Measurements from ENCODE around the gene COL17A1. TPM values are rescaled to one million over a fixed set of nuclear protein-coding genes. Genes with fewer than 3 reads are reported as not detected.

Gene COL17A1
- total and polyA plus RNA-seq, 8 donors: 0.18 to 1.5 (median 0.70) TPM; not detected in 4

- H3K27me3 ChIP-seq: no peaks in the 10 kb centered on the region
- TF ChIP-seq CTCF (IDR thresholded peaks at IDR 0.05): no peak
- H3K4me3 ChIP-seq: no peak overlapping the region
- ATAC-seq: no peak
- H3K9me3 ChIP-seq: no peaks in the 10 kb centered on the region
- intact Hi-C loops (cut with DNase I): no loop called here
- no peak overlapping the region for H3K27ac ChIP-seq
- DNase-seq: no peak
- H3K4me1 ChIP-seq: no peaks in the 10 kb centered on the region
- 89 to 90% methylated on average over 2 of the region's 2 CpGs for WGBS, 2 donors
- H3K36me3 ChIP-seq: peaks cover 3 to 29% (median 7%) of the 10 kb centered on the region in 3 donors
- FAIRE-seq: no peak
These were observed 71.5 kb downstream of the COL17A1 start for GRCh38 chr10:104014176-104014575.

- H3K27me3 ChIP-seq: no peaks in the 10 kb centered on the region
- no peak for TF ChIP-seq CTCF (IDR thresholded peaks at IDR 0.05)
- DNase-seq (no peak), FAIRE-seq (no peak), ATAC-seq (no peak)
- no peaks in the 10 kb centered on the region for H3K4me1 ChIP-seq
- intact Hi-C loops (cut with DNase I): no loop called here
- WGBS, 2 donors: 90 to 95% methylated on average over 4 of the region's 4 CpGs
- no peaks in the 10 kb centered on the region for H3K9me3 ChIP-seq
- H3K36me3 ChIP-seq: peaks cover 0 to 23% (median 2%) of the 10 kb centered on the region in 3 donors
- no peak overlapping the region for H3K4me3 ChIP-seq
- H3K27ac ChIP-seq: no peak overlapping the region
These were observed 72.2 kb downstream of the COL17A1 start for GRCh38 chr10:104013489-104013888.

- FAIRE-seq: no peak
- no peak for TF ChIP-seq CTCF (IDR thresholded peaks at IDR 0.05)
- no peaks in the 10 kb centered on the region for H3K27me3 ChIP-seq
- H3K27ac ChIP-seq: no peak overlapping the region
- H3K9me3 ChIP-seq: no peaks in the 10 kb centered on the region
- peaks cover 0 to 16% (median 0%) of the 10 kb centered on the region in 3 donors for H3K36me3 ChIP-seq
- DNase-seq: no peak
- no peak overlapping the region for H3K4me3 ChIP-seq
- WGBS, 2 donors: 77 to 91% methylated on average over 2 of the region's 2 CpGs
- no peak for ATAC-seq
- H3K4me1 ChIP-seq: no peaks in the 10 kb centered on the region
- intact Hi-C loops (cut with DNase I): no loop called here
These were observed 73.8 kb downstream of the COL17A1 start for GRCh38 chr10:104011904-104012303.

- no peak for TF ChIP-seq CTCF (IDR thresholded peaks at IDR 0.05)
- no peaks in the 10 kb centered on the region for H3K27me3 ChIP-seq
- whole genome bisulfite sequencing, 2 donors: 85 to 90% methylated on average over 8 of the region's 8 CpGs
- ATAC-seq: no peak
- no peak for DNase-seq
- H3K27ac ChIP-seq: no peak overlapping the region
- H3K36me3 ChIP-seq: peaks cover 0 to 44% (median 13%) of the 10 kb centered on the region in 3 donors
- intact Hi-C loops (cut with DNase I): no loop called here
- H3K4me3 ChIP-seq: no peak overlapping the region
- no peaks in the 10 kb centered on the region for H3K9me3 ChIP-seq
- H3K4me1 ChIP-seq: no peaks in the 10 kb centered on the region
- FAIRE-seq: peak; percentile 43
These were observed 80.4 kb downstream of the COL17A1 start for GRCh38 chr10:104005172-104005863.

GRCh38 chr10:104002911-104003310 lies 82.8 kb downstream of the COL17A1 start:
- WGBS, 2 donors: 93 to 100% methylated on average over 1 of the region's 1 CpG
- TF ChIP-seq CTCF (IDR thresholded peaks at IDR 0.05): no peak
- Histone ChIP-seq H3K27me3 (no peaks in the 10 kb centered on the region), H3K27ac (no peak overlapping the region), H3K36me3 (peaks cover 0 to 51% (median 13%) of the 10 kb centered on the region in 3 donors), H3K9me3 (no peaks in the 10 kb centered on the region), H3K4me1 (no peaks in the 10 kb centered on the region), H3K4me3 (no peak overlapping the region)
- DNase-seq (no peak), FAIRE-seq (no peak), ATAC-seq (no peak)
- intact Hi-C loops (cut with DNase I): no loop called here

Data from pancreas (tissue), 10 donors.